H1 (cell line): ENCODE results near the gene NPFFR1.

Experiments used
- CREB1 ChIP-seq: IDR thresholded peaks from 2 replicates; pipeline ENCODE4 v1.6.1; 2012; ENCODE audit warnings: inconsistent platforms
- EZH2 ChIP-seq: fragments of 200-600 bp; sonication (generic); IDR thresholded peaks from 2 replicates; pipeline ENCODE4 v1.7.1; 2012; ENCODE audit warnings: low read depth, mild to moderate bottlenecking, moderate library complexity, low read length, inconsistent platforms; ENCODE audit not compliant: severe bottlenecking
- RAD21 ChIP-seq, 2 experiments: IDR thresholded peaks in 1 of 2; conservative IDR thresholded peaks in 1 of 2; 2 replicates each; pipeline ENCODE4 v1.6.1; 2011; ENCODE audit warnings: low read depth in 2 of 2, low read length in 2 of 2, improper control_type of control experiment in 1 of 2, inconsistent platforms in 1 of 2, mild to moderate bottlenecking in 1 of 2, moderate library complexity in 1 of 2
- RFX5 ChIP-seq: IDR thresholded peaks from 2 replicates; pipeline ENCODE4 v1.6.1; 2011; ENCODE audit warnings: low read depth, low read length, improper control_type of control experiment, borderline replicate concordance
- RNF2 ChIP-seq: fragments of 200-900, 300-1000 bp; sonication (generic); IDR thresholded peaks from 2 replicates; pipeline ENCODE4 v1.7.1; 2016; ENCODE audit warnings: borderline replicate concordance, low read depth, mild to moderate bottlenecking, antibody characterized with exemption, low read length; ENCODE audit not compliant: poor library complexity, severe bottlenecking; ENCODE audit errors: missing control alignments
- SIN3A ChIP-seq, 2 experiments: IDR thresholded peaks in 1 of 2; conservative IDR thresholded peaks in 1 of 2; 2 replicates each; pipeline ENCODE4 v1.6.1; 2011 to 2012; ENCODE audit warnings: low read length in 2 of 2, improper control_type of control experiment in 1 of 2, low read depth in 1 of 2, mild to moderate bottlenecking in 1 of 2
- SP1 ChIP-seq: IDR thresholded peaks from 2 replicates; pipeline ENCODE4 v1.6.1; 2011; ENCODE audit warnings: low read depth, low read length
- TAF1 ChIP-seq: IDR thresholded peaks from 2 replicates; pipeline ENCODE4 v1.6.1; 2011; ENCODE audit warnings: mild to moderate bottlenecking, low read depth, low read length
- TF ChIP-seq, protein P1 (sequence below), 3 experiments: IDR thresholded peaks; 1 replicate in 2 of 3; 2 replicates in 1 of 3; pipeline versions ENCODE4 v1.5.1 to v1.6.1; 2011; ENCODE audit warnings: low read length in 3 of 3, mild to moderate bottlenecking in 3 of 3, inconsistent platforms in 2 of 3, low read depth in 1 of 3, moderate library complexity in 1 of 3; ENCODE audit not compliant: insufficient read depth in 1 of 3; ENCODE audit errors: control extremely low read depth in 1 of 3

DNA sequence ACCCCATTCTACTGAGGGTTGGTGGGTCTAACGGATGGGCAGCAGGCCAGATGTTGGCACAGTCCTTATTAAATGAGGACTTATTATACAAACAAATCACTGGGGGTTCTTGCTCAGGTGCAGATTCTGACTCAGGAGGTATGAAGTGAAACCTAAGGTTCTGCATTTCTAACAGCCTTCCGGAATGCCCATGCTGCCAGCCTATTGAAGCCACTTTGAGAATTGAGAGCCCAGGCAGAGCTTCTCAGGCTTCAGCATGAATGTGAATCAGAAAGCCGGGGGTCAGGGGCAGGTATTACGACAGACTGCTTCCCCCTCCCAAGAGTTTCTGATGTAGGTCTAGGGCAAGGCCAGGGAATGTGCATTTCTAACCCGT, 34.1 kb upstream of the NPFFR1 start:
- no peak for TF ChIP-seq SIN3A (conservative IDR thresholded peaks at IDR 0.05 in 1 of 2, IDR thresholded peaks at IDR 0.05 in 1 of 2; ENCODE audit: low read depth in 1 of 2, low read length in 2 of 2)
- TF ChIP-seq, protein P1, sequence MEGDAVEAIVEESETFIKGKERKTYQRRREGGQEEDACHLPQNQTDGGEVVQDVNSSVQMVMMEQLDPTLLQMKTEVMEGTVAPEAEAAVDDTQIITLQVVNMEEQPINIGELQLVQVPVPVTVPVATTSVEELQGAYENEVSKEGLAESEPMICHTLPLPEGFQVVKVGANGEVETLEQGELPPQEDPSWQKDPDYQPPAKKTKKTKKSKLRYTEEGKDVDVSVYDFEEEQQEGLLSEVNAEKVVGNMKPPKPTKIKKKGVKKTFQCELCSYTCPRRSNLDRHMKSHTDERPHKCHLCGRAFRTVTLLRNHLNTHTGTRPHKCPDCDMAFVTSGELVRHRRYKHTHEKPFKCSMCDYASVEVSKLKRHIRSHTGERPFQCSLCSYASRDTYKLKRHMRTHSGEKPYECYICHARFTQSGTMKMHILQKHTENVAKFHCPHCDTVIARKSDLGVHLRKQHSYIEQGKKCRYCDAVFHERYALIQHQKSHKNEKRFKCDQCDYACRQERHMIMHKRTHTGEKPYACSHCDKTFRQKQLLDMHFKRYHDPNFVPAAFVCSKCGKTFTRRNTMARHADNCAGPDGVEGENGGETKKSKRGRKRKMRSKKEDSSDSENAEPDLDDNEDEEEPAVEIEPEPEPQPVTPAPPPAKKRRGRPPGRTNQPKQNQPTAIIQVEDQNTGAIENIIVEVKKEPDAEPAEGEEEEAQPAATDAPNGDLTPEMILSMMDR (IDR thresholded peaks at IDR 0.05; ENCODE audit: control extremely low read depth in 1 of 3, insufficient read depth in 1 of 3, low read depth in 1 of 3, low read length in 3 of 3): no peak
- TF ChIP-seq RFX5: no peak
- no peak for TF ChIP-seq RAD21 (IDR thresholded peaks at IDR 0.05 in 1 of 2, conservative IDR thresholded peaks at IDR 0.05 in 1 of 2; ENCODE audit: low read depth in 2 of 2, low read length in 2 of 2)
- no peak for TF ChIP-seq CREB1
- TF ChIP-seq SP1: no peak
- no peak for TF ChIP-seq EZH2
- no peak for TF ChIP-seq TAF1
- no peak for TF ChIP-seq RNF2
